Activated CD8-positive, alpha-beta T cell treated with anti-CD3 and anti-CD28 coated beads for 36 hours (primary cell): Measurements from ENCODE around the gene COL20A1. TPM values are rescaled to one million over a fixed set of nuclear protein-coding genes. Genes with fewer than 3 reads are reported as not detected.

ENCODE experiments used
- ATAC-seq: fragments of 200-7000 bp; cut with Tn5 transposase; one replicate; pipeline ENCODE4 v1.10.0; 2021; ENCODE audit warnings: mild to moderate bottlenecking, moderate library complexity
- CTCF ChIA-PET: fragments of 350-600 bp; sonication (Branson Sonifier 250); formaldehyde crosslinking; loops from one replicate; lab custom pipeline; 2021; ENCODE audit warnings: antibody characterized with exemption; lab: Charles Lee
- POLR2A ChIA-PET: fragments of 350-600 bp; sonication (Branson Sonifier 250); formaldehyde crosslinking; loops from one replicate; lab custom pipeline; 2021; ENCODE audit warnings: antibody characterized with exemption; lab: Charles Lee
- DNase-seq: peaks from one replicate; pipeline ENCODE4 v3.0.0-alpha.2; 2020
- H3K27ac Mint-ChIP-seq: one replicate; pipeline ENCODE4 v1.8.0; 2021; ENCODE audit warnings: mild to moderate bottlenecking, mixed read lengths
- H3K27me3 Mint-ChIP-seq: one replicate; pipeline ENCODE4 v1.8.0; 2021; ENCODE audit warnings: mixed read lengths
- H3K36me3 Mint-ChIP-seq: one replicate; pipeline ENCODE4 v1.8.0; 2021; ENCODE audit warnings: low read depth, mixed read lengths
- H3K4me1 Mint-ChIP-seq: one replicate; pipeline ENCODE4 v1.8.0; 2021; ENCODE audit warnings: low read depth, mixed read lengths
- H3K4me3 Mint-ChIP-seq: one replicate; pipeline ENCODE4 v1.8.0; 2021; ENCODE audit warnings: mild to moderate bottlenecking, moderate library complexity, mixed read lengths
- H3K9me3 Mint-ChIP-seq: one replicate; pipeline ENCODE4 v1.8.0; 2021; ENCODE audit warnings: mixed read lengths
- intact Hi-C: fragments of 100-400 bp; cut with micrococcal nuclease; formaldehyde crosslinking; loops from one replicate; pipeline ENCODE4 v1.10.0; 2022
- total RNA-seq, 2 experiments: library from RNA; stranded (reverse); gene quantifications; one replicate each; pipeline ENCODE4 v1.2.3, GENCODE V29; 2021
- TF ChIP-seq, protein P1 (sequence below): fragments of 200-600 bp; IDR thresholded peaks from one replicate; pipeline ENCODE4 v1.8.0; 2022; ENCODE audit warnings: antibody characterized with exemption, mild to moderate bottlenecking

COL20A1 gene
- total RNA-seq, 2 experiments from 2014 or later, result 0.04 TPM; not detected in 1

DNA sequence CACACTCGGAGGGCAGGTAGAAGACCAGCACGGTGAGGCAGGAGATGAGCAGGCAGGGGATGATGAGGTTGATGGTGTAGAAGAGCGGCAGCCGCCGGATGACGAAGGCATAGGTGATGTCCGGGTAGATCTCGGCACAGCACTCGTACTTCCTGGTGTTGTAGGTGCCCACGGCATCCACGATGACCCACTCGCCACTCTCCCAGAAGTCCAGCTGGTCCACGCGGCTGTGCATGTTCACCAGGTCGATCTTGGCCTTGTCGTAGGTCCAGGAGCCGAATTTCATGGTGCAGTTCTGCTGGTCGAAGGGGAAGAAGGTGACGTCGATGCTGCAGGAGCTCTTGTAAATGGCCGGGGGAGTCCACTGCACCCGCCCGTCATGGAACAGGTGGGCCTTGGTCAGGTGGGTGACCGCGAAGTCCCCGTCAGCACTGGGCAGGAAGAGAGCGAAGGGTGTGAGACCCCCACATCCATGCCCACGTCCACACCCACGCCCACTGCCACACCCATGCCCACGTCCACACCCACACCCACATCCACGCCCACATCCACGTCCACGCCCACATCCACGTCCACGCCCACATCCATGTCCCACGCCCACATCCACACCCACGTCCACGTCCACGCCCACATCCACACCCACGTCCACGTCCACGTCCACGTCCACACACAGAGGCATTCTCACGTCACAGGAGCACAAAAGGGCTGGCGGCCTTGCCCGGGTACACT is 57.8 kb downstream of the COL20A1 start:
- intact Hi-C loops, result no loop called here
- TF ChIP-seq, protein P1, sequence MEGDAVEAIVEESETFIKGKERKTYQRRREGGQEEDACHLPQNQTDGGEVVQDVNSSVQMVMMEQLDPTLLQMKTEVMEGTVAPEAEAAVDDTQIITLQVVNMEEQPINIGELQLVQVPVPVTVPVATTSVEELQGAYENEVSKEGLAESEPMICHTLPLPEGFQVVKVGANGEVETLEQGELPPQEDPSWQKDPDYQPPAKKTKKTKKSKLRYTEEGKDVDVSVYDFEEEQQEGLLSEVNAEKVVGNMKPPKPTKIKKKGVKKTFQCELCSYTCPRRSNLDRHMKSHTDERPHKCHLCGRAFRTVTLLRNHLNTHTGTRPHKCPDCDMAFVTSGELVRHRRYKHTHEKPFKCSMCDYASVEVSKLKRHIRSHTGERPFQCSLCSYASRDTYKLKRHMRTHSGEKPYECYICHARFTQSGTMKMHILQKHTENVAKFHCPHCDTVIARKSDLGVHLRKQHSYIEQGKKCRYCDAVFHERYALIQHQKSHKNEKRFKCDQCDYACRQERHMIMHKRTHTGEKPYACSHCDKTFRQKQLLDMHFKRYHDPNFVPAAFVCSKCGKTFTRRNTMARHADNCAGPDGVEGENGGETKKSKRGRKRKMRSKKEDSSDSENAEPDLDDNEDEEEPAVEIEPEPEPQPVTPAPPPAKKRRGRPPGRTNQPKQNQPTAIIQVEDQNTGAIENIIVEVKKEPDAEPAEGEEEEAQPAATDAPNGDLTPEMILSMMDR, result no peak
- Mint-ChIP-seq H3K27ac (no peak overlapping the region), H3K4me1 (no peaks in the 10 kb centered on the region), H3K4me3 (no peak overlapping the region), H3K9me3 (peaks cover 5% of the 10 kb centered on the region), H3K27me3 (no peaks in the 10 kb centered on the region), H3K36me3 (no peaks in the 10 kb centered on the region)
- DNase-seq (no peak), ATAC-seq (no peak)
- ChIA-PET POLR2A (interaction anchor here (0.6 kb wide), 1 partner anchor 927 kb away, joined by 3 read pairs; no protein-coding TSS in a partner anchor), CTCF (no interaction called here)

DNA sequence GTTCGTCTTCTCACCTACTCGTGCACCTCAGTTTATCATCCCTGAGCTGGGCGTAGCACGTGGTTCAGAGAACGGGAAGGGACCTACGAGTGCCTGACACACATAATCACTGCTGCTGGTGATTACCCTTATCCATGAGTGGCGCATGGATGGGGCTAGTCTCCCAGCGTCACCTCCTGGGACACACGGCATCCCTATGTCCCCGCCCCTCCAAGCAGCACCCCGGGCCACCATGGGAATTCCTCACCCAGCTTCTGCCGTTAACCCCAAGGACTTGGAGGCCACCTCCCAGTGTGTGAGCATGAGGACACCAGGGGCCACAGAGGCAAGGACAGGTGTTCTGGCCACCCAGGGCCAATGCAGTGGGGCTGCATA is 58.3 kb downstream of the COL20A1 start:
- no peaks in the 10 kb centered on the region for H3K4me1 Mint-ChIP-seq
- H3K27me3 Mint-ChIP-seq, result no peaks in the 10 kb centered on the region
- peaks cover 5% of the 10 kb centered on the region for H3K9me3 Mint-ChIP-seq
- TF ChIP-seq, protein P1, result no peak
- no peak overlapping the region for H3K4me3 Mint-ChIP-seq
- POLR2A ChIA-PET, result interaction anchor here (0.6 kb wide), 1 partner anchor 926 kb away, joined by 3 read pairs; no protein-coding TSS in a partner anchor
- intact Hi-C loops, result no loop called here
- no peaks in the 10 kb centered on the region for H3K36me3 Mint-ChIP-seq
- H3K27ac Mint-ChIP-seq, result no peak overlapping the region
- DNase-seq (no peak), ATAC-seq (no peak)
- CTCF ChIA-PET, result no interaction called here

DNA sequence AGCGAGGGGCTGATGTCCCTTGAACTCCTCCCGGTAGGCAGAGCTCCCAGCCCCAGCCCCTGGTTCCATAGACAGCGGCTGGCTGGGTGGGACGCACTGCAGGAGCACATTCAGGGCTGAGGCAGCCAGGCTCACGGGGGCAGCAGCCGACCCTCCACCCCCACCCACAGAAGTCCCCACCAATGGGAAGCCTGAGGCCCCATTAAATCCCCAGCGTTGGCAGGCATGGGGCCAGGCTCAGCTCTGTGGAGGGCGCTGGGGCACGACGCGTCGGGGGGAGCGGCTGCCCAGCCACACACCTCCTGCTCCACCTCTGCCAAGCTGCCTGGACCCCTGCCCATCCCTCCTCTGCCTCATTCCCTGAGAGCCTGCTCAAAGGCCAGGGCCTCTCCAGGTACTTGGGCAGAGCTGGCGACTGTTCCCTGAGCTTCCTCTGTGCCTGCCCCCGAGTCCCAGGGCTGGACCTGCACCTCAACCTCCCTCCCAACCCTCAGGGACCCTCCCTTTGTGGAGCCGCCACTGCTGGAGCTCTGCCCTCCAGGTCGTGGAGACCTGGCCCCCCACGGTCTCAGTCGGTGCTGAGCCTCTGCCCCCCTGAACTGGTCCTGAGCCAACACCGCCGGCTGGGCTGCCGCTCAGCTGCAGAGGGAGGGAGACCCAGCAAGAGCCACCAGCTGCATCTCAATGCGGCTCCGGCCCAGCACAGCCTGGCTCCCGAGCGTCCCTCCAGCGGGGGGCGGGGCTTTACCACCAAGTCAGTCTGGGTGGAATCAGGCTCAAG is 59.0 kb downstream of the COL20A1 start:
- Mint-ChIP-seq H3K4me3 (no peak overlapping the region), H3K4me1 (no peaks in the 10 kb centered on the region), H3K27ac (no peak overlapping the region), H3K9me3 (peaks cover 5% of the 10 kb centered on the region), H3K36me3 (no peaks in the 10 kb centered on the region), H3K27me3 (no peaks in the 10 kb centered on the region)
- intact Hi-C loops, result no loop called here
- POLR2A ChIA-PET, result no interaction called here
- DNase-seq (no peak), ATAC-seq (no peak)
- CTCF ChIA-PET, result no interaction called here
- TF ChIP-seq, protein P1, result no peak

DNA sequence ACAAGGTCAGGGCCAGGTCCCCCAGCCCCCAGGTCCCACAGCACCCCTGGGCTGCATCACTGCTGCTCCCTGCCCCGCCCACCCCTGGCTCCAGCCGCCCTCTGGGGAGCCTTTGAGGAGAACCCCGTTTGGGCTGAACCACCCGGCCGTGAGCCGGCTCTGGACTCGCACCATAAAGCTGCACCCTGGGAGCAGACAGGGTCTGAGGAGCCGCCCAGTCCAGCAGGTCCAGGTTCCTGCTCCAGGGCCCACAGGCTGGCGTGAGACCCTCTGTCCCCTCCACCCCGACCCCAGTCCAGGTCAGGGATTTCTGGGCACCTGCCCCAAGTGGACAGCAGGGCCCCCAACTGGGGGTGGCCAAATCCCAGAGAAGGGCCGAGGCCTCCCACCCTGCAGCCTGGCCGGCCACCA is 59.8 kb downstream of the COL20A1 start:
- Mint-ChIP-seq H3K27ac (no peak overlapping the region), H3K4me3 (no peak overlapping the region), H3K27me3 (no peaks in the 10 kb centered on the region), H3K36me3 (no peaks in the 10 kb centered on the region), H3K9me3 (peaks cover 5% of the 10 kb centered on the region), H3K4me1 (no peaks in the 10 kb centered on the region)
- intact Hi-C loops, result no loop called here
- DNase-seq, result no peak
- ChIA-PET POLR2A (interaction anchor here (1.0 kb wide), 1 partner anchor 19 kb away, joined by 4 read pairs; no protein-coding TSS in a partner anchor), CTCF (no interaction called here)
- ATAC-seq, result no peak
- TF ChIP-seq, protein P1, result no peak
